ENCODE data around the gene PTPMT1.

The PTPMT1 gene

GRCh38 chr11:47564933-47565339, 463 bp upstream of the PTPMT1 start:
- Mint-ChIP-seq H3K4me3 (peak overlapping the region; percentile 72), H3K27ac (peak overlapping the region; percentile 66), H3K27me3 (ENCODE audit: low read depth, poor library complexity) (peaks cover 3% of the 10 kb centered on the region), H3K4me1 (peaks cover 14% of the 10 kb centered on the region), H3K9me3 (no peaks in the 10 kb centered on the region), H3K36me3 (ENCODE audit: low read depth) (peaks cover 9% of the 10 kb centered on the region)
- no peak for DNase-seq
- TF ChIP-seq, protein P1, sequence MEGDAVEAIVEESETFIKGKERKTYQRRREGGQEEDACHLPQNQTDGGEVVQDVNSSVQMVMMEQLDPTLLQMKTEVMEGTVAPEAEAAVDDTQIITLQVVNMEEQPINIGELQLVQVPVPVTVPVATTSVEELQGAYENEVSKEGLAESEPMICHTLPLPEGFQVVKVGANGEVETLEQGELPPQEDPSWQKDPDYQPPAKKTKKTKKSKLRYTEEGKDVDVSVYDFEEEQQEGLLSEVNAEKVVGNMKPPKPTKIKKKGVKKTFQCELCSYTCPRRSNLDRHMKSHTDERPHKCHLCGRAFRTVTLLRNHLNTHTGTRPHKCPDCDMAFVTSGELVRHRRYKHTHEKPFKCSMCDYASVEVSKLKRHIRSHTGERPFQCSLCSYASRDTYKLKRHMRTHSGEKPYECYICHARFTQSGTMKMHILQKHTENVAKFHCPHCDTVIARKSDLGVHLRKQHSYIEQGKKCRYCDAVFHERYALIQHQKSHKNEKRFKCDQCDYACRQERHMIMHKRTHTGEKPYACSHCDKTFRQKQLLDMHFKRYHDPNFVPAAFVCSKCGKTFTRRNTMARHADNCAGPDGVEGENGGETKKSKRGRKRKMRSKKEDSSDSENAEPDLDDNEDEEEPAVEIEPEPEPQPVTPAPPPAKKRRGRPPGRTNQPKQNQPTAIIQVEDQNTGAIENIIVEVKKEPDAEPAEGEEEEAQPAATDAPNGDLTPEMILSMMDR (IDR thresholded peaks at IDR 0.05): no peak

DNA sequence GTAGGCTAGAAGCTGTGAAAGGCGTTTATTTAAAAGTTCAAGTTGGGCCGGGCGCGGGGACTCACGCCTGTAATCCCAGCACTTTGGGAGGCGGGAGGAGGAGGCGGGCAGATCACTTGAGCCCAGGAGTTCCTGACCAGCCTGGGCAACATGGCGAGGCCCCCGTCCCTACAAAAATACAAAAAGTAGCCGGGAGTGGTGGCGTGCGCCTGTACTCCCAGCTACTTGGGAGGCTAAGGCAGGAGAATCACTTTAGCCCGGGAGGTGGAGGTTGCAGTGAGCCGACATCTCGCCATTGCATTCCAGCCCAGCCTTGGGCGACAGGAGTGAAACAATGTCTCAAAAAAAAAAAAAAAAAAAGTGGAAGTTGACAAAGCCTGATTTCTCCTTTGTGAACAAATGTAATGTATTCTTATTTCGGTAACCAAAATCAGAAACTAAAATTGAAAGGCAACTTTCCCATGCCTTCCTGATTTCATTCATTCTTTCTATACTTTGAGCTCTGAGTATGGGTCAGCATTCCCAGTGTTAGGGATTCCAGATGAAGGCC, 825 bp downstream of the PTPMT1 start:
- Mint-ChIP-seq H3K36me3 (ENCODE audit: low read depth) (peaks cover 10% of the 10 kb centered on the region), H3K27ac (no peak overlapping the region), H3K4me1 (peaks cover 14% of the 10 kb centered on the region), H3K27me3 (ENCODE audit: low read depth, poor library complexity) (no peaks in the 10 kb centered on the region), H3K9me3 (no peaks in the 10 kb centered on the region), H3K4me3 (peak overlapping the region; percentile 85)
- no peak for DNase-seq
- TF ChIP-seq, protein P1 (IDR thresholded peaks at IDR 0.05): no peak

GRCh38 chr11:47569646-47570045, 4.2 kb downstream of the PTPMT1 start:
- Mint-ChIP-seq H3K27ac (no peak overlapping the region), H3K36me3 (ENCODE audit: low read depth) (peaks cover 36% of the 10 kb centered on the region), H3K4me1 (peaks cover 14% of the 10 kb centered on the region), H3K4me3 (no peak overlapping the region), H3K27me3 (ENCODE audit: low read depth, poor library complexity) (no peaks in the 10 kb centered on the region), H3K9me3 (no peaks in the 10 kb centered on the region)
- DNase-seq: no peak
- TF ChIP-seq, protein P1 (IDR thresholded peaks at IDR 0.05): no peak

- Mint-ChIP-seq H3K4me3 (no peak overlapping the region), H3K36me3 (ENCODE audit: low read depth) (peaks cover 48% of the 10 kb centered on the region), H3K27me3 (ENCODE audit: low read depth, poor library complexity) (no peaks in the 10 kb centered on the region), H3K27ac (no peak overlapping the region), H3K4me1 (peaks cover 10% of the 10 kb centered on the region), H3K9me3 (no peaks in the 10 kb centered on the region)
- DNase-seq: no peak
- TF ChIP-seq, protein P1 (IDR thresholded peaks at IDR 0.05): no peak
Measured at GRCh38 chr11:47570651-47571356, 5.4 kb downstream of the PTPMT1 start.

DNA sequence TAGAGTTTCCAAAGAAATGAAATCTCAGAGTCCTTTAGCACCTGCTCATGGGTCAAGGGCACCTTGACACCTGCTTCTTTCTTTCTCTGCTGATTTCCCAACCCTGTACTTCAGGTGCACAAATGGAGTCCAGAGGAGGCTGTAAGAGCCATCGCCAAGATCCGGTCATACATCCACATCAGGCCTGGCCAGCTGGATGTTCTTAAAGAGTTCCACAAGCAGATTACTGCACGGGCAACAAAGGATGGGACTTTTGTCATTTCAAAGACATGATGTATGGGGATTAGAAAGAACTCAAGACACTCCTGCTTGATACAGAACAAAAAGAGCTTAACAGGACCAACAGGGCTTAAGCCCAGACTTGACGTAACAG, 5.9 kb downstream of the PTPMT1 start:
- Mint-ChIP-seq H3K4me1 (peaks cover 5% of the 10 kb centered on the region), H3K9me3 (no peaks in the 10 kb centered on the region), H3K4me3 (no peak overlapping the region), H3K27ac (peak overlapping the region; percentile 7), H3K27me3 (ENCODE audit: low read depth, poor library complexity) (no peaks in the 10 kb centered on the region), H3K36me3 (ENCODE audit: low read depth) (peaks cover 52% of the 10 kb centered on the region)
- TF ChIP-seq, protein P1 (IDR thresholded peaks at IDR 0.05): no peak
- no peak for DNase-seq

DNA sequence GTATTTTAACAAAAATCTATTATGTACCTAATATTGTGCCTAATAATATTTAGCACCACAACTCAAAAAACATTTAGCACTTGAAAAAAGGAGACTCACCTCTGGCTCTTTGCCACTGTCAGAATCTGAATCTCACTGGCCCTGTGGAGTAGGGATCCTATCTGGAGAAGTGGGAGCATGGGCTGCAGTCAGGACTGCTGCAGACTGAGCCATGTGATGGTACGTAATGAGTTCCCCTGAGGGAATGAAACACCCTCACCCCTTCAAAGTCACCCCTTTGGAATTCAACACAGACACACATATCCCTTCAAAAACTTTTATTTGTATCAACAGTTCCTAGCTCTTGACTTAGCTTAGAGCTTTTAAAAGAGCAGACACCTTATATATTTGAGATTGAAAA, 6.5 kb downstream of the PTPMT1 start:
- H3K4me1 Mint-ChIP-seq: peaks cover 2% of the 10 kb centered on the region
- H3K27ac Mint-ChIP-seq: no peak overlapping the region
- H3K9me3 Mint-ChIP-seq: no peaks in the 10 kb centered on the region
- no peak overlapping the region for H3K4me3 Mint-ChIP-seq
- peaks cover 55% of the 10 kb centered on the region for H3K36me3 Mint-ChIP-seq (ENCODE audit: low read depth)
- H3K27me3 Mint-ChIP-seq (ENCODE audit: low read depth, poor library complexity): no peaks in the 10 kb centered on the region
- TF ChIP-seq, protein P1 (IDR thresholded peaks at IDR 0.05): no peak
- no peak for DNase-seq

Measured in nephron progenitor cell (in vitro differentiated cells).